ENCODE measurements around the gene MAP3K7CL.

DNA sequence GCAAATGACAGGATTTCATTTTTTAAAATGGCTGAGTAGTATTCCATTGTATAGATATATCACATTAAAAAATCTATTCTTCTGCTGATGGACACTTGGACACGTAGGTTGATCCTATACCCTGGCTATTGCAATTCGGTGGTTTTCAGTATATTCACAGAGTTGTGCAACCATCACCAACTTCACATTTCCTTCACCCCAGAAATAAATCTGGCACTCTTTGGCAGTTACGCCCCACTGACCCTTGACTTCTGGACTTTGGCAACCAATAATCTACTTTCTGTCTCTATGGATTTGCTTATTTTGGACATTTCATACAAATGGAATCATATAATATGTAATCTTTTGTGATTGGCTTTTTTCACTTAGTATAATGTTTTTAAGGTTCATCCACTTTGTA, 35.9 kb downstream of the MAP3K7CL start:
- TF ChIP-seq, protein P1, sequence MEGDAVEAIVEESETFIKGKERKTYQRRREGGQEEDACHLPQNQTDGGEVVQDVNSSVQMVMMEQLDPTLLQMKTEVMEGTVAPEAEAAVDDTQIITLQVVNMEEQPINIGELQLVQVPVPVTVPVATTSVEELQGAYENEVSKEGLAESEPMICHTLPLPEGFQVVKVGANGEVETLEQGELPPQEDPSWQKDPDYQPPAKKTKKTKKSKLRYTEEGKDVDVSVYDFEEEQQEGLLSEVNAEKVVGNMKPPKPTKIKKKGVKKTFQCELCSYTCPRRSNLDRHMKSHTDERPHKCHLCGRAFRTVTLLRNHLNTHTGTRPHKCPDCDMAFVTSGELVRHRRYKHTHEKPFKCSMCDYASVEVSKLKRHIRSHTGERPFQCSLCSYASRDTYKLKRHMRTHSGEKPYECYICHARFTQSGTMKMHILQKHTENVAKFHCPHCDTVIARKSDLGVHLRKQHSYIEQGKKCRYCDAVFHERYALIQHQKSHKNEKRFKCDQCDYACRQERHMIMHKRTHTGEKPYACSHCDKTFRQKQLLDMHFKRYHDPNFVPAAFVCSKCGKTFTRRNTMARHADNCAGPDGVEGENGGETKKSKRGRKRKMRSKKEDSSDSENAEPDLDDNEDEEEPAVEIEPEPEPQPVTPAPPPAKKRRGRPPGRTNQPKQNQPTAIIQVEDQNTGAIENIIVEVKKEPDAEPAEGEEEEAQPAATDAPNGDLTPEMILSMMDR (optimal IDR thresholded peaks at IDR 0.05 in 1 of 3, IDR thresholded peaks at IDR 0.05 in 1 of 3, conservative IDR thresholded peaks at IDR 0.05 in 1 of 3; ENCODE audit: extremely low read depth in 1 of 3, insufficient read depth in 2 of 3, low read length in 3 of 3), result no peak
- TF ChIP-seq EZH2 (IDR thresholded peaks at IDR 0.05; ENCODE audit: low read length), result no peak

Data from keratinocyte (primary cell).